Fibroblast of lung (primary cell): ENCODE measurements around the gene CAPN15. TPM values are rescaled to one million over a fixed set of nuclear protein-coding genes. Genes with fewer than 3 reads are reported as not detected.

Experiments
- DNase-seq, 2 donors: peaks; one replicate each; pipeline versions ENCODE4 v3.0.0 to v3.0.0-alpha.2; 2010; ENCODE audit warnings: low read depth in 2 of 2
- H2AFZ ChIP-seq: 2 replicates; pipeline ENCODE4 v1.5.1; 2012; ENCODE audit warnings: low read length, control low read depth, inconsistent platforms
- H3K27ac ChIP-seq: 2 replicates; pipeline ENCODE4 v1.5.1; 2011; ENCODE audit warnings: low read length, control low read depth; ENCODE audit not compliant: insufficient read depth
- H3K27me3 ChIP-seq: 2 replicates; pipeline ENCODE4 v1.5.1; 2011; ENCODE audit warnings: mild to moderate bottlenecking, low read length; ENCODE audit not compliant: control insufficient read depth, insufficient read depth
- H3K36me3 ChIP-seq: 2 replicates; pipeline ENCODE4 v1.5.1; 2011; ENCODE audit warnings: low read length; ENCODE audit not compliant: control insufficient read depth, insufficient read depth
- H3K4me1 ChIP-seq: 2 replicates; pipeline ENCODE4 v1.5.1; 2011; ENCODE audit warnings: low read length; ENCODE audit not compliant: control insufficient read depth, insufficient read depth; ENCODE audit errors: extremely low read depth
- H3K4me2 ChIP-seq: 2 replicates; pipeline ENCODE4 v1.5.1; 2011; ENCODE audit warnings: low read length, control low read depth; ENCODE audit not compliant: insufficient read depth; ENCODE audit errors: extremely low read depth
- H3K4me3 ChIP-seq, 4 experiments: fragments of 200-600 bp in 1 of 4; sonication (generic) in 1 of 4; replicated peaks in 1 of 4; 2 replicates each; pipeline ENCODE4 v1.5.1; 2011 to 2016; ENCODE audit warnings: low read length in 4 of 4, low read depth in 3 of 4, mild to moderate bottlenecking in 3 of 4, control low read depth in 2 of 4, inconsistent platforms in 1 of 4, mixed read lengths in 1 of 4; ENCODE audit not compliant: insufficient read depth in 1 of 4; ENCODE audit errors: control extremely low read depth in 1 of 4
- H3K79me2 ChIP-seq: 2 replicates; pipeline ENCODE4 v1.5.1; 2012; ENCODE audit warnings: mild to moderate bottlenecking, low read length, inconsistent platforms; ENCODE audit not compliant: control insufficient read depth, insufficient read depth
- H3K9ac ChIP-seq: 2 replicates; pipeline ENCODE4 v1.5.1; 2011; ENCODE audit warnings: mild to moderate bottlenecking, low read length, control low read depth; ENCODE audit not compliant: insufficient read depth
- H3K9me3 ChIP-seq: 2 replicates; pipeline ENCODE4 v1.5.1; 2012; ENCODE audit warnings: low read depth, low read length; ENCODE audit not compliant: control insufficient read depth, insufficient read depth
- H4K20me1 ChIP-seq: 2 replicates; pipeline ENCODE4 v1.5.1; 2011; ENCODE audit warnings: low read length; ENCODE audit not compliant: control insufficient read depth, insufficient read depth; ENCODE audit errors: extremely low read depth
- EZH2 ChIP-seq: IDR thresholded peaks from 2 replicates; pipeline ENCODE4 v1.5.1; 2012; ENCODE audit warnings: low read length, control low read depth, mild to moderate bottlenecking; ENCODE audit errors: missing control alignments
- polyA plus RNA-seq, 2 donors: library from polyadenylated mRNA; depleted of rRNA in 1 of 2; stranded (reverse) in 1 of 2; unstranded in 1 of 2; fragments of >200 nt; gene quantifications; 2 replicates each; pipeline ENCODE4 v1.2.1, GENCODE V29; 2011 to 2012; ENCODE audit warnings: missing spikeins in 1 of 2
- total RNA-seq: library from RNA; depleted of rRNA; stranded (reverse); fragments of >200 nt; gene quantifications from 2 replicates; pipeline ENCODE4 v1.2.1, GENCODE V29; 2014
- TF ChIP-seq, protein P1 (sequence below), 2 donors: IDR thresholded peaks in 1 of 2; conservative IDR thresholded peaks in 1 of 2; 1 replicate in 1 of 2; 2 replicates in 1 of 2; pipeline ENCODE4 v1.5.1; 2011 to 2012; ENCODE audit warnings: low read length in 2 of 2, control low read depth in 1 of 2, inconsistent platforms in 1 of 2, low read depth in 1 of 2, mild to moderate bottlenecking in 1 of 2

The CAPN15 gene
- total and polyA plus RNA-seq, 2 donors (not counting 1 experiment from before 2014, with no cell fraction given), result 4.1 to 21.3 TPM

DNA sequence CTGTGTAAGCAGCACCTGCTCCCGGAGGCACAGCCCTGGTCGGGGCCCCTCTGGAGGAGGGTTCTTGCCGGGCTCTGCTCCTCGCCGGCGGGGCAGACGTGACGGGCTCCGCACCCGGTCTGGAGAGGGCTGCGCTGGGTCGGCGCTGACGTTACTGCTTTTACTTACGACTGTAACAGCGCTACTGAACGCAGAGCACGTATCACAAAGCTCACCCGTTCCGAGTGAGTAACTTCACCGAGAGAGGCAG lies 61.1 kb downstream of the CAPN15 start:
- no peaks in the 10 kb centered on the region for H3K27me3 ChIP-seq
- H3K79me2 ChIP-seq, result peaks cover 15% of the 10 kb centered on the region
- peak; percentile 58 to 76 for DNase-seq
- peak overlapping the region; percentile 60 to 94 (median 87) for H3K4me3 ChIP-seq
- no peaks in the 10 kb centered on the region for H3K36me3 ChIP-seq
- no peak overlapping the region for H2AFZ ChIP-seq
- no peaks in the 10 kb centered on the region for H4K20me1 ChIP-seq
- no peak for TF ChIP-seq EZH2
- TF ChIP-seq, protein P1, sequence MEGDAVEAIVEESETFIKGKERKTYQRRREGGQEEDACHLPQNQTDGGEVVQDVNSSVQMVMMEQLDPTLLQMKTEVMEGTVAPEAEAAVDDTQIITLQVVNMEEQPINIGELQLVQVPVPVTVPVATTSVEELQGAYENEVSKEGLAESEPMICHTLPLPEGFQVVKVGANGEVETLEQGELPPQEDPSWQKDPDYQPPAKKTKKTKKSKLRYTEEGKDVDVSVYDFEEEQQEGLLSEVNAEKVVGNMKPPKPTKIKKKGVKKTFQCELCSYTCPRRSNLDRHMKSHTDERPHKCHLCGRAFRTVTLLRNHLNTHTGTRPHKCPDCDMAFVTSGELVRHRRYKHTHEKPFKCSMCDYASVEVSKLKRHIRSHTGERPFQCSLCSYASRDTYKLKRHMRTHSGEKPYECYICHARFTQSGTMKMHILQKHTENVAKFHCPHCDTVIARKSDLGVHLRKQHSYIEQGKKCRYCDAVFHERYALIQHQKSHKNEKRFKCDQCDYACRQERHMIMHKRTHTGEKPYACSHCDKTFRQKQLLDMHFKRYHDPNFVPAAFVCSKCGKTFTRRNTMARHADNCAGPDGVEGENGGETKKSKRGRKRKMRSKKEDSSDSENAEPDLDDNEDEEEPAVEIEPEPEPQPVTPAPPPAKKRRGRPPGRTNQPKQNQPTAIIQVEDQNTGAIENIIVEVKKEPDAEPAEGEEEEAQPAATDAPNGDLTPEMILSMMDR (conservative IDR thresholded peaks at IDR 0.05 in 1 of 2, IDR thresholded peaks at IDR 0.05 in 1 of 2; ENCODE audit: low read depth in 1 of 2, low read length in 2 of 2), result no peak
- peak overlapping the region; percentile 94 for H3K9ac ChIP-seq
- peak overlapping the region; percentile 81 for H3K4me2 ChIP-seq
- no peaks in the 10 kb centered on the region for H3K9me3 ChIP-seq
- H3K4me1 ChIP-seq, result peaks cover 16% of the 10 kb centered on the region
- peak overlapping the region; percentile 90 for H3K27ac ChIP-seq

DNA sequence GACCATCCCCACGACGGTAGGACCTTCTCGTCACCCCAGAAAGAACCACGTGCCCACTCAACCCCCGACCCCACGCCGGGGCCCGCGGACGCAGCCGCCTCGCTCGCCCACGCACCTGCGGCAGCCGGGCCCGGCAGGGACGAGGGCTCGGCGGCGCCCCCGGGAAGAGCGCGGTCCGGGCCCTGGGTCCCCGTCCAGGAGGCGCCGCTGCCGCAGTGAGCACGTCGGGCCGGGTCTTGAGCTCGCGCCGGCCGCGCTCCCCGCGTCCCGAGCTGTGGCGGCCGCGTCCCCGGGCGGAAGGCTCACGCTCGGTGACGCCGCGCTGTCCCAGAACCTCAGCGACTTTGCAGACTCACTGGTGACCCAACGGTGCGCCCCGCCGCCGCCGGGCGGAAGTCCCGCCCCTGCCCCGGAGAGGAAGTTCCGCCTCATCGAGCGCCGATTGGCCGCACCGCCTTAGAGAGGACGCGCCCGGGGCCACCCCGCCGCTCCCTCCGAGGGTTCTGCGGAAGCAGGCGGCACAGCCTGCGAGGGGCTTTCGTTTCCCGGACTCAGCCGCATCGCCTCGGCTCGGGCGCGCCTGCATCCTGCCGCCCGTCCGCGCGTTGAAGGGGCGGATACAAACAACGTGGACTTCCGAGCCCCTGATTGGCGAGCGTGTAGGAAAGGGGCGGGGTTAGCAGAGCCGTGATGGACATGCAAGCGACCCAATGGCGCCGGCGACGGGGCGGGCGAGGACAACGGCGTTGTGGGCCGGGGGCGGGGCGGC lies 61.6 kb downstream of the CAPN15 start:
- Histone ChIP-seq H3K27me3 (no peaks in the 10 kb centered on the region), H3K4me2 (peak overlapping the region; percentile 81), H3K4me1 (peaks cover 16% of the 10 kb centered on the region), H3K27ac (peak overlapping the region; percentile 90), H3K9ac (peak overlapping the region; percentile 94), H3K4me3 (peak overlapping the region; percentile 60 to 94 (median 87)), H3K79me2 (peaks cover 15% of the 10 kb centered on the region), H4K20me1 (no peaks in the 10 kb centered on the region), H3K36me3 (no peaks in the 10 kb centered on the region), H3K9me3 (no peaks in the 10 kb centered on the region), H2AFZ (peak overlapping the region; percentile 92)
- DNase-seq, result peak; percentile 92 to 96
- TF ChIP-seq, protein P1 (conservative IDR thresholded peaks at IDR 0.05 in 1 of 2, IDR thresholded peaks at IDR 0.05 in 1 of 2; ENCODE audit: low read depth in 1 of 2, low read length in 2 of 2), result no peak
- TF ChIP-seq EZH2, result no peak

DNA sequence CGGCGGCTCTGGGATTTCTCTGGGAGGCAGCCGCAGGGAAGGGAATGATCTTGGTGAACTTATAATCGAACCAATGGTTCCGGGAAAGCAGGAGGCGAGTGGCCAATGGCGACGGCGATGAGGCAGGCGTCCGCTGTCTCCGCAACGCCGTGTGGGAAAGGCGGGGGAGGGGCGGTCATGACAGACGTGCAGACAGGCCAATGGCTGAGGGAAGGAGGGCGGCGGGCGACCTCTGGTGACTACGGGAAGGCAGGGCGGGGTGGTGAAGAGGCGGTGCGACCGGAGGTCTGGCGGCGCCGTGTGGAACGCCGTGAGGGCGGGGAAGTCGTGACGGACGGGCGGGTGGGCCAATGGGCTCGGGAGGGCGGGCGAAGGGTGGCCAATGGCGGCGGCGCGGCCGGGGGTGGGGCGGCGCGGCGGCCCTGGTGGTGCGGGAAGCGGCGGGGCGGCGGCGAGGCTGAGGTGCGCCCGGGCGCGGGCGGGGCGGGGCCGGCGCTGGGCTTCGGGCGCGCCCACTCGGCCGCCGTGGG lies 62.2 kb downstream of the CAPN15 start, which contains the start of gene RAB40C:
RAB40C (plus strand) TSS at position 409 of the 530 bp plus-strand sequence. CDS start 226 bp downstream, outside the sequence.
- H3K36me3 ChIP-seq, result no peaks in the 10 kb centered on the region
- no peaks in the 10 kb centered on the region for H3K9me3 ChIP-seq
- H2AFZ ChIP-seq, result peak within 1 kb of the TSS; percentile 92
- peak; percentile 97 to 98 for DNase-seq
- H4K20me1 ChIP-seq, result no peaks in the 10 kb centered on the region
- H3K4me1 ChIP-seq, result peaks cover 16% of the 10 kb centered on the region
- peak within 1 kb of the TSS; percentile 60 to 94 (median 90) for H3K4me3 ChIP-seq
- H3K79me2 ChIP-seq, result peaks cover 18% of the 10 kb centered on the region
- H3K4me2 ChIP-seq, result peak within 1 kb of the TSS; percentile 99
- H3K27ac ChIP-seq, result peak within 1 kb of the TSS; percentile 90
- TF ChIP-seq, protein P1 (conservative IDR thresholded peaks at IDR 0.05 in 1 of 2, IDR thresholded peaks at IDR 0.05 in 1 of 2; ENCODE audit: low read depth in 1 of 2, low read length in 2 of 2), result no peak
- TF ChIP-seq EZH2, result no peak
- no peaks in the 10 kb centered on the region for H3K27me3 ChIP-seq
- H3K9ac ChIP-seq, result peak within 1 kb of the TSS; percentile 94
